ENCODE data around the gene SNX20.

Gene SNX20

GRCh38 chr16:50640391-50640790, 40.7 kb downstream of the SNX20 start:
- in situ Hi-C loops (cut with MboI; ENCODE audit: low sequenced_read_pairs), result no loop called here

DNA sequence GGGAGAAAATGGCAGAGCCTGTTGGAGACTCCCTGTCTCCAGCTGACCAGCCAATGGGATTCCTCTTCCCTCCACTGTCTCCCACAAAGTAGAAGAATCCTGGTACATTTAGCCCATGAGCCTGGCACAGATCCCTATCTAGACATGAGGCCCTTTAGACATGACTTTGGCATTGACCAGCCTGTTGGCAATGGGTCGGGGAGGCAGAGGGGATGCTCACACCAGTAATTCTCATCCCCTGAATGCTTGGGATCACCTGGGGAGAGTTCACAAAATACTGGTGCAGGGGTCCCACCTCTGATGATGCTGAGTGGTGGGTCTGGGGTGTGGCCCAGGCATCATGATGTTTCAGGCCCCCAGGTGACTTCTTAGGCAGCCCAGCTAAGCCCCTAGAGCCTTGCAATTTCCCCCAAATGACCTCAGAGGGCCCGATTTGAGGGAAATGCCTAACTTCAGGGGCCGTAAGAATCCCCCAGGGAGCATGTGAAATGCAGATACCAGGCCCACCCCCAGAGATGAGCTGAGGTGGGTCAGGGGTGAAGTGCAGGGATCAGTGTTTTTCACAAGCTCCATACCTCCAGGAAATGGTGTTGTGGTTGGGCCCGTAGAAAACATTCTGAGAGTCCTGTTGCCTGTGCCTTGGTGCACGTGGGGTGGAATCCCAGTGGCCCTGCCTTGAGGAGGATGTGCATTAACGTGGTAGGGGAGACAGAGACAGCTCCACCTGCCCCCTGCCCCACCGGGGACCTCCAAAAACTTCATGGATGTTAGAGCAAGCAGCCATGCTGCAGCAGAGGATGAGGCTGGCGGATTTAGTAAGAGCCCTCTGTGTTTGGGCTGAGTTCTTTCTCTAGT, 42.1 kb downstream of the SNX20 start:
- in situ Hi-C loops (cut with MboI; ENCODE audit: low sequenced_read_pairs), result no loop called here

DNA sequence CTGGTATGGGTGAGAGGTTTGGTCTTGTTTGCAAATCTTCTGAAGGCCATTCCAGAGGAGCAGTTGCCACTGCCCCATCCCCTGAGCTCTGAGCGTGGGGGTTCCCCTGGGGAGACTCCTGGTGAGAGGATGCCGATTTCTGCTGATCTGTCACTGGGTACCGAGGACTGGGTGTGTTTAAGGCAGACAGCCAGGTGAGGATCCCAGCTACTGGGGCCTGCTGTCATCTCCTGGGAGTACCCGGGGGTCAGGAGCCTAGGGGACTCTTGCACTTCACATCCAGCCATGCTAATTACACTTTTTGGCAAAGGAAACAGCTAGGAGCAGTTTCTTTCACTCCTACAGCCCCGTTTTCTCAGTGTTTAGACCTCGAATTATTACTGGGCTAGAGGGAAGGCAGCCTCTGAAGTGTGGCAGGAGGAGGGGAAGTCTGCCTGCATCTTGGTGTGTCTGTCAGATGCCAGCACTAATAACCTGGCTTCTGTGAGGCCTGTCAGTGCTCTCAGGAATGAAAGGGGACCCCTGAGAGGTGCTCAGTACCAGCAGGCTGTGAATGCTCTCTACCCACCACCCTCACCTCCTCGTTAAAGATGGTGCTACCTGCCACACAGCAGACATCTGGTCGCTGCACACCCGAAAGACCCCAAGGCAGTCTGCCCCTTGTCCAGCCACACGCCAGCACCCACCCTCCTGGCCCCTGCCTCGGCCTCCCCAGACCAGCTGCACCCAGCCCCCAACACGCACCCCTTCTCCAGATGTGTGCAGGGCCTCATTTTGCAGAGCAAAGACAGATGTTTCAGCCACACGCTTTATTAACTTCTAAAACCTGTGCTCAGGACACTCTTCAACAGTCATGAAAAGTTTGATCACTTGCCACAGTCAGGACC, 43.2 kb downstream of the SNX20 start:
- in situ Hi-C loops (cut with MboI; ENCODE audit: low sequenced_read_pairs), result no loop called here

DNA sequence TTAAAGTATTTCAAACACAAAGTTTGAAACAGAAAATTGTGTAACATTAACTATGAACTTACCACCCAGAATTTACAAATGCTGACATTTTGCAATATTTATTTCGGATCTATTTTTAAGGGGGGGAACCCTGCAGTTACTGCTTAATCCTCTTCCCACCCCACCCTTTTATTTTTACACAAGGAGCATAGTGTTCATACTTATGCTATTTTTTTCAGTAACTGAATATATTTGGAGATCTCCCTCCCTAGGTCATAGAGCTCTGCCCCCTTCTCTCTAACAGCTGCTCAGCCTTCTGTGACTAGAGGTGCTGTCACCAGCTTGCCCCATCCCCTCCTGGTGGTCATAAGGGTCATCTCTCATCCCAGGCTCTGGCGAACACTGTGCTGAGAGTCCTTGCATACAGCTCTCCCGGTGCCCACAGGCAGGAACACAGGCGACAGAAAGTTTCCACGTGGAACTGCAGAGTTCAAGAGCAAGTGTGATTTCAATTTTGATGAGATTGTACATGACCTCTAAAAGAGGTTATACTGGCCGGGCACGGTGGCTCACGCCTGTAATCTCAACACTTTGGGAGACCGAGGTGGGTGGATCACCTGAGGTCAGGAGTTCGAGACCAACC, 44.2 kb downstream of the SNX20 start:
- in situ Hi-C loops (cut with MboI; ENCODE audit: low sequenced_read_pairs), result no loop called here

DNA sequence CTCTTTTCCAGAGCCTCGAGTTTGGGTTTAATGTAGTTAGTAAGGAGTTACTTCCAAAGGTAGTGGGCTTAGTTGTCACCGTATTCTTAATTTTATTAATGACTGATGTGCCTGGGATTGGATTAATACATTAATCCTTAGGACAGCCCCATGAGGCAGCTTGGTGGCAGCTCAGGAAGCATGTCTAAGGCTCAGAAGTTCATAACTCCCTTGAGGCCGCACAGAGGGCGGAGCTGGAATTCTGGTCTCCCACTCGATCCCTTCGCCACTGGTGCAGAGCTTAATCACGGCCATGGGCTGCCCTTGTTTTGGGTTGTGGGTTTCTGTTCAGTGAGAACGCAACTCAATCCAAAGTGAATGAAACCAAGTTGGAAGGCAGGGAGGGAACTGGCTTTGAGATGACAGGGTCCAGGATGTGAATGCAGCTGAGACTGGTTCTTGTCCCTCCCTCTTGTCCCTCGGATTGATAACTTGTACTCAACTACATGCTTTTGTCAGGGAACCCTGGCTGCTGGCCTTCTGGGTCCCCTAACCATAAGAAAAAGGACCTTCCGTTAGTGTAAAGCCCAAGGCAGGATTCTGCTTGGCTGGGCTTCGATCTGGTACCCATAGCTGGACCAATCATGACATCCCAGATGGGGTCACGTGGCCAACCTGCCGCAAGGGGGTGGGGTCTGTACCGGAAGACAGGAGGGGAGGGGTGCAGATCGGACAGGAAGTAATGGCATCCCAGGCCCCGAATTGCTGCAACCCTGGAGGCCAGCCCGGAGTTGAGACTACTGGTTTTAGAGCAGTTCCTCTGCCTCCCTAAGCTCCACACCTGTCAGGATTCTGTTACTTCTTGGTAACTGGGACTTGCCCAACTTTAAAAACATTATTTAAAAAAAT, 45.4 kb downstream of the SNX20 start:
- in situ Hi-C loops (cut with MboI; ENCODE audit: low sequenced_read_pairs), result no loop called here

GRCh38 chr16:50634947-50635346, 46.2 kb downstream of the SNX20 start:
- in situ Hi-C loops (cut with MboI; ENCODE audit: low sequenced_read_pairs), result no loop called here

GRCh38 chr16:50634090-50634489, 47.0 kb downstream of the SNX20 start:
- in situ Hi-C loops (cut with MboI; ENCODE audit: low sequenced_read_pairs), result no loop called here

DNA sequence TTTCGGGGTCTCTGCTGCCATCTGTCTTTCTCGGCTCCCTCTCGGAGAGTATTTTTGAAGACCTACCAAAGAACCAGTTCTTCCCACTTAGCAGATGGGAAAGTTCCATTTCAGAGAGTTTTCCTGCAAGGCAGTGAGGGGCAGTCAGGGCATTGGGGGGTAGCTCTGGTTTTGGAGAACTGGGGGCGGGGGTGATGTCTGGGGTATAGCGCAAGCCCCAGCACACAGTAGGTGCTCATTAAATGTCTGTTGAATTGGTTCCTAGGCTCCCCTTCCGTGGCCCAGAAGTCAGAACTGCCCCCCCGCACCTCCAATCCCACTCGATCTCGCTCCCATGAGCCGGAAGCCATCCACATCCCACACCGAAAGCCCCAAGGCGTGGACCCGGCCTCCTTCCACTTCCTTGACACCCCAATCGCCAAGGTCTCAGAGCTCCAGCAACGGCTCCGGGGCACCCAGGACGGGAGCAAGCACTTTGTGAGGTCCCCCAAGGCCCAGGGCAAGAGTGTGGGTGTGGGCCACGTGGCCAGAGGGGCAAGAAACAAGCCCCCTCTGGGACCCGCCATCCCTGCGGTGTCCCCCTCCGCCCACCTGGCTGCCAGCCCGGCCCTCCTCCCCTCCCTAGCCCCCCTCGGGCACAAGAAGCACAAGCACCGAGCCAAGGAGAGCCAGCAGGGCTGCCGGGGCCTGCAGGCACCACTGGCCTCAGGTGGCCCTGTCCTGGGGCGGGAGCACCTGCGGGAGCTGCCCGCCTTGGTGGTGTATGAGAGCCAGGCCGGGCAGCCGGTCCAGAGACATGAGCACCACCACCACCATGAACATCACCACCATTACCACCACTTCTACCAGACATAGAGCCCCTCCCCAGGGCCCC, 47.9 kb downstream of the SNX20 start:
- in situ Hi-C loops (cut with MboI; ENCODE audit: low sequenced_read_pairs), result no loop called here

DNA sequence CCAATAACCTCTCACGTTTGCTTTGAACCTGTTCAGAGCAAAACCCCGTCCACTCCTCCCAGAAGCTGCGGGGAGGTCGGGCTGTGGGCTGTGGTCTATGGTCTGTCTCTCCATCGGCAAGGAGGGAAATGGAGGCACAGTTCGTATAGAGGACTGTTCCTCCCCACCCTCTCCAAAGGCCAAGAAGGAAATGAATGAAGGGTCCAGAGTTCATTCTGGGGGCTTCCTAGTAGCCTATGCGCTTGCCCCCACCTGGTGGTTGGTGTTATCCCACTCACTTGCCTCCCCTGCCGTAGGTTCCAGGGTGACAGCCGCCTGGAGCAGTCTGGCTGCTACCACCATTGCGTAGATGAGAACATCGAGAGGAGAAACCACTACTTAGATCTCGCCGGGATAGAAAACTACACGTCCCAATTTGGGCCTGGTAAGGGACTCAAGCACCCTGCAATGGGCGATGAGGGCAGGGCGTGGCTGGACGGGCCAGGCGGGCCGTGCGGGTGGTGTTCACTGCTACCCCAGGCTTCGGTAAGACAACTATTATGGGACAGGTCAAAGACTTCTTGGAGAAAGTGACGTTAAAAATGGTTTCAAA, 49.0 kb downstream of the SNX20 start:
- in situ Hi-C loops (cut with MboI; ENCODE audit: low sequenced_read_pairs), result no loop called here

- in situ Hi-C loops (cut with MboI; ENCODE audit: low sequenced_read_pairs), result no loop called here
Measured at GRCh38 chr16:50631249-50631984, 49.7 kb downstream of the SNX20 start.

DNA sequence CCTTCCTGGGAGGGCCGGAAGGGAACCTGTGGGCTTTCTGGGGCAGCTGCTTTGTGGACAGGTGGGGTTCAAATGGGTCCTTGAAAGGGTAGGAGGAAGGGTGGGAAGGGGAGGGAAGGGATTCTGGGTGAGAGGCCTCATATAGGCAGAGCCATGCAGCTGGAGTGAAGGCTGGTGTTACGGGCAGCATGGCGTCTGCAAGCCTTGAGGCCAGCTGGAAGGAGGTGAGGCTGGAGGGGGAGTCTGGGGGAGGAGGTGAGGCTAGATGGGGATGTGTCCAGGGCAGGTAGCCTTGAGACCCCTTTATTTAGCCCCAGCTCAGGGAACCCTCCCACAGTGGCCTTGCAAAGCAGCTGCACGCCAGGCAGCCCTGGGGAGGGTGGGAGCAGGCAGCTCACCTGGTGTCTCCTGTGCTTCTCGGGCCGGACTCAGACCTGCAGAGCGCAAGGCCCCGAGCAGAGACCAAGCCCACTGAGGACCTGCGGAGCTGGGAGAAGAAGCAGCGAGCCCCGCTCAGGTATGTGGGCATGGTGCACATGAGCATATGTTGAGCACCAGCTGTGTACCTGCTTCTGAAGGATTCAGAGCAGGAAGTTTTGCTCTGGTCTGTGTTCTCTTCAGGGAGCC, 50.6 kb downstream of the SNX20 start:
- in situ Hi-C loops (cut with MboI; ENCODE audit: low sequenced_read_pairs), result no loop called here

DNA sequence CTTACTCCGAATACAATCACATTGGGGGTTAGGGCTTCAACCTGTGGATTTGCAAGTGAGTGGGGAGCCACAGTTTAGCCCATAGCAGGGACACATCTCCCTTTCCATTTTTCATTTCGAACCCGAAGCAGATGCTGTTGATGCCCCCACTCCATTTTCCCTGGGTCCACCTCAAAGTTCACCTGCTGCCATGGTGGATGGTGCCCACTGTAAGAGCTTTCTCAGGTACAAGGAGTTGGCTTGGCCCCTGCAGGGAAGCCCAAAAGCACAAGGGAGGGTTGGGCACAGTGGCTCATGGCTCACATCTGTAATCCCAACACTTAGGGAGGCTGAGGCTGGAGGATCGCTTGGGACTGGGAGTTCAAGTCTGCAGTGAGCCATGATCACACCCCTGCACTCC, 51.8 kb downstream of the SNX20 start:
- in situ Hi-C loops (cut with MboI; ENCODE audit: low sequenced_read_pairs), result no loop called here

DNA sequence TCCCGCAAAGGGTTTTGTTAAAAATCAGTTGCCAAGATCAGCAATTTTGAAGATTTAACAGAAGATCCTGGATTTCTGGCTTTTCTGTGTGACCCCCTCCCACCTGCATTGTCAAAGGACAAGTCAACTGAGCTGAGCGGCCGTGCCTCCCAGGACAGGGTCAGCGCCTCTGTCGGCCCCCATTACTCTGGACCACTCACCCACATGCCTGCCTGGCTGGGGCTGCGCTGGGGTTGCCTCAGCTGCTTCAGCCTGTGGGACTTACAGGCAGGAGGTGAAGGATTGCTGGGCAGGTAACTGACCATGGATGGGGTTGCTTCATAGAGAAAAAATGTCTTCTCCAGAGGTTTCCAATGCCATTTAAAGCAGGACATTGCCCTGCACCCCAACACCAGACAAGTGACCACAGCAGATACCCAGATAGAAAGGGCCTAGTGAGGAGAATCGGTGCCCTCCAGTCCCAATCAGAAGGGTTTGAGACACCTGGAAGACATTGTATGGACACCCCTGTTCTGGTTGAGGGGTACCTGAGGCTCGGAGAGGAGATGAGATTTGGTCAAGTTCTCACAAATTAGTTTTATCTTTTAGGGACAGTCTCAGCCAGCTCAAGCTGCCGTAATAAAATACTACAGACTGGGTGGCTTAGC, 52.8 kb downstream of the SNX20 start:
- in situ Hi-C loops (cut with MboI; ENCODE audit: low sequenced_read_pairs), result no loop called here

- in situ Hi-C loops (cut with MboI; ENCODE audit: low sequenced_read_pairs), result no loop called here
Measured at GRCh38 chr16:50627419-50627818, 53.7 kb downstream of the SNX20 start.

GRCh38 chr16:50626868-50627267, 54.2 kb downstream of the SNX20 start:
- in situ Hi-C loops (cut with MboI; ENCODE audit: low sequenced_read_pairs), result no loop called here

- in situ Hi-C loops (cut with MboI; ENCODE audit: low sequenced_read_pairs), result no loop called here
Measured at GRCh38 chr16:50625374-50625773, 55.7 kb downstream of the SNX20 start.

- in situ Hi-C loops (cut with MboI; ENCODE audit: low sequenced_read_pairs), result no loop called here
Measured at GRCh38 chr16:50624449-50624970, 56.6 kb downstream of the SNX20 start.

Measured in HL-60/S4 treated with phorbol 12-myristate 13-acetate at 8.2 ng/mL for 4 days and 3 days (cell line).